ENCODE results near the gene CD84. TPM values are rescaled to one million over a fixed set of nuclear protein-coding genes. Genes with fewer than 3 reads are reported as not detected.

The CD84 gene
- total and polyA plus RNA-seq, 4 donors, result 1.9 to 18.8 (median 10.7) TPM

GRCh38 chr1:160570840-160571239 lies 8.5 kb downstream of the CD84 start:
- no peaks in the 10 kb centered on the region for H3K36me3 ChIP-seq (ENCODE audit: control insufficient read depth in 4 of 4, insufficient read depth in 4 of 4, low read length in 4 of 4)
- no peak for DNase-seq
- peaks cover 0 to 26% (median 3%) of the 10 kb centered on the region in 5 donors for H3K4me1 ChIP-seq (ENCODE audit: control insufficient read depth in 5 of 5, insufficient read depth in 5 of 5, low read length in 5 of 5)
- no peak overlapping the region for H3K27ac ChIP-seq (ENCODE audit: low read depth in 1 of 2, low read length in 1 of 2)
- ATAC-seq (ENCODE audit: insufficient read depth, low FRiP score), result no peak
- no peak overlapping the region for H3K4me3 ChIP-seq
- no peaks in the 10 kb centered on the region for H3K9me3 ChIP-seq (ENCODE audit: control insufficient read depth in 4 of 4, insufficient read depth in 3 of 4, low read length in 3 of 4)
- TF ChIP-seq CTCF (IDR thresholded peaks at IDR 0.05; ENCODE audit: control extremely low read depth, extremely low read depth), result no peak
- WGBS, 2 donors, result 75 to 86% methylated on average over 3 of the region's 3 CpGs
- H3K27me3 ChIP-seq (ENCODE audit: control insufficient read depth in 3 of 3, insufficient read depth in 3 of 3, low read length in 2 of 3), result peaks cover 0 to 5% (median 3%) of the 10 kb centered on the region in 3 donors
- H3K9ac ChIP-seq (ENCODE audit: insufficient read depth in 1 of 2, low read length in 2 of 2), result no peak overlapping the region

- no peak for TF ChIP-seq CTCF (IDR thresholded peaks at IDR 0.05; ENCODE audit: control extremely low read depth, extremely low read depth)
- no peaks in the 10 kb centered on the region for H3K9me3 ChIP-seq (ENCODE audit: control insufficient read depth in 4 of 4, insufficient read depth in 3 of 4, low read length in 3 of 4)
- H3K27me3 ChIP-seq (ENCODE audit: control insufficient read depth in 3 of 3, insufficient read depth in 3 of 3, low read length in 2 of 3), result peaks cover 0 to 5% (median 3%) of the 10 kb centered on the region in 3 donors
- no peak overlapping the region for H3K4me3 ChIP-seq
- no peak for ATAC-seq (ENCODE audit: insufficient read depth, low FRiP score)
- no peak overlapping the region for H3K27ac ChIP-seq (ENCODE audit: low read depth in 1 of 2, low read length in 1 of 2)
- no peak for DNase-seq
- H3K4me1 ChIP-seq (ENCODE audit: control insufficient read depth in 5 of 5, insufficient read depth in 5 of 5, low read length in 5 of 5), result peaks cover 0 to 36% (median 3%) of the 10 kb centered on the region in 5 donors
- H3K9ac ChIP-seq (ENCODE audit: insufficient read depth in 1 of 2, low read length in 2 of 2), result no peak overlapping the region
- H3K36me3 ChIP-seq (ENCODE audit: control insufficient read depth in 4 of 4, insufficient read depth in 4 of 4, low read length in 4 of 4), result no peaks in the 10 kb centered on the region
- 42 to 47% methylated on average over 2 of the region's 2 CpGs for WGBS, 2 donors
Observed at GRCh38 chr1:160569806-160570205, 9.5 kb downstream of the CD84 start.

GRCh38 chr1:160567858-160568682 lies 11.2 kb downstream of the CD84 start:
- Histone ChIP-seq H3K4me1 (ENCODE audit: control insufficient read depth in 5 of 5, insufficient read depth in 5 of 5, low read length in 5 of 5) (peaks cover 0 to 36% (median 3%) of the 10 kb centered on the region in 5 donors), H3K36me3 (ENCODE audit: control insufficient read depth in 4 of 4, insufficient read depth in 4 of 4, low read length in 4 of 4) (no peaks in the 10 kb centered on the region), H3K27ac (ENCODE audit: low read depth in 1 of 2, low read length in 1 of 2) (no peak overlapping the region), H3K9ac (ENCODE audit: insufficient read depth in 1 of 2, low read length in 2 of 2) (no peak overlapping the region), H3K27me3 (ENCODE audit: control insufficient read depth in 3 of 3, insufficient read depth in 3 of 3, low read length in 2 of 3) (peaks cover 0 to 2% (median 0%) of the 10 kb centered on the region in 3 donors), H3K4me3 (no peak overlapping the region), H3K9me3 (ENCODE audit: control insufficient read depth in 4 of 4, insufficient read depth in 3 of 4, low read length in 3 of 4) (peaks cover 0 to 4% (median 0%) of the 10 kb centered on the region in 4 donors)
- WGBS, 2 donors, result 36 to 41% methylated on average over 8 of the region's 8 CpGs
- DNase-seq (peak; percentile 17 to 63 (median 54)), ATAC-seq (ENCODE audit: insufficient read depth, low FRiP score) (no peak)
- TF ChIP-seq CTCF (IDR thresholded peaks at IDR 0.05; ENCODE audit: control extremely low read depth, extremely low read depth), result no peak
